Stimulated activated CD4-positive, alpha-beta T cell treated with anti-CD3 and anti-CD28 coated beads, Interleukin-1b, Interleukin-23, amount 100 ng/mL, for 48 hours (primary cell): ENCODE measurements around the gene LMTK2.
"Not testable (repeated sequence)": the region's sequence is repeated elsewhere in the genome, so short reads cannot be mapped to it uniquely, and the experiment has no call there.

Source experiments
- DNase-seq: peaks from one replicate; pipeline ENCODE4 v3.0.0-alpha.2; 2020

Gene LMTK2

DNA sequence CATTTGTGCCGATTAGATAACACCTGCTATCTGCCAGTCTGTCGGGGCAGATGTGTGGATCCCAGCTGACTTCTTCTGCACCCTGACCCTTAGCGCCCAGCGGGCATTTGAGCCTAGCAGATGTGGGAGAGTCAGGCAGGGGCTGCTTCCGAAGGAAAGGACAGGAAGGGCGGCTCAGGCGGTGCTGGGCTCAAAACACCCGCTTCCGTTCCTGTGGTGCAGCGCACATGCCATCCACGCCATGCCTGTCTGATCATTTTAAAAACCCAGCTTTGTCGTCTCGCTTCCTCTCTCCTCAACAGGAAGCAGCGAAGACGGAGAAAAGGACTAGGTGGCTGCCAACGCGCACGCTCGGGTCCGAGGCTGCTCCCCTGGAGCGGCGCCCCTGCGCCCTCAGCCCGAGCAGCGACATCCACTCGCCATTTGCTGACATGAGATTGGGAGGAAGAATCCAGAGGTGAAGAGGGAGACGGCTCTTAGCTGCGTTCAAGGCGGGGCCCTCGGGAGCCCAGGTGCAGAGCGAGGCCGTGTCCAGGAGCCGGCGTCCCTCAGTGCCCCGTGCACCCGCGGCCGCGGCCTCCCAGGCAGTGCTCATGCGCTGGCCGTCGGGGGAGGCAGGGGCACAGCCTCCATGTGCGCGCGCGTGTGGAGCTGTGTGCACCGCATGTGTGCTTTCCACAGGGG lies 98.6 kb downstream of the LMTK2 start:
- DNase-seq = no peak

DNA sequence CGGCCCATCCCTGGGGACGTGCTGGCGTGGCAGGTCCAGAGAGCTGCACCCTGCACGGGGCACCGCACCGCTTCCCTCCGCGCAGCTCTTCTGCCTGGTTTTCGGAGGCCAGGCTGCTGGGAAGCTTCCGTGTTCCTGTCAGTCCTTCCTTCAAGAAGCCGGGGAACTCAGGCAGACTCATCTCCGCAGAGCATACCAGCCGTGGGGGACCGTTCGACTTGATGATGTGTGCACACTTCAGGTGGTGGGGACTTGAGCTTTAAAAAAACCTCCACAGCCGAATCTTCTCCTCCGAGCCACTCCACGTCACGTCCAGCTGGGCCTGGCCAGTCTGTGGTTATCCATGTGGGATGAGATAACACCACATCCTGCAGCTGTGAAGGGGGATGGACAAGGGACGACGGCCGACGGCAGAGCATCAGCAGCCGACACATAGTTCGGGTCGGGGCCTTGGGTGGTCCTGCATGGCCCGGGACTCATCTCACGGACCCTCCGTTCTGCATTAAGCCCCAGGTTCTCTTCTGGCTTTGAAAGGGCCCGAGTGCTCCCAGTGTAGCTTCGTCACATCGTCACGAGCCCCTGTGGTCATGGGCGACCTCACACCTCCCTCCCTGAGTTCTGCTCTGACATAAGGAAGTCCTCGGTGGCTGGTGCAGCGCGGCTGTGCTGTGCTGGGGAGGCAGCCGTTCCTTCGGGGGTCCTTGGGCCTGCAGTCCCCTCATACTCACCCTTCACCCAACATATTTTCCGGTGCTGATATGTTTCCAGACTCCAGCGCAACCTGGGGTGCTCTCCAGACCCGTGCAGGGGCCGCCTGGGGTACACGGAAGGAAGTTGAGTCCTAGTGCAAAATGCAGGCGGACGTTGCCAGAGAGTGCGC lies 100.0 kb downstream of the LMTK2 start:
- no peak for DNase-seq

DNA sequence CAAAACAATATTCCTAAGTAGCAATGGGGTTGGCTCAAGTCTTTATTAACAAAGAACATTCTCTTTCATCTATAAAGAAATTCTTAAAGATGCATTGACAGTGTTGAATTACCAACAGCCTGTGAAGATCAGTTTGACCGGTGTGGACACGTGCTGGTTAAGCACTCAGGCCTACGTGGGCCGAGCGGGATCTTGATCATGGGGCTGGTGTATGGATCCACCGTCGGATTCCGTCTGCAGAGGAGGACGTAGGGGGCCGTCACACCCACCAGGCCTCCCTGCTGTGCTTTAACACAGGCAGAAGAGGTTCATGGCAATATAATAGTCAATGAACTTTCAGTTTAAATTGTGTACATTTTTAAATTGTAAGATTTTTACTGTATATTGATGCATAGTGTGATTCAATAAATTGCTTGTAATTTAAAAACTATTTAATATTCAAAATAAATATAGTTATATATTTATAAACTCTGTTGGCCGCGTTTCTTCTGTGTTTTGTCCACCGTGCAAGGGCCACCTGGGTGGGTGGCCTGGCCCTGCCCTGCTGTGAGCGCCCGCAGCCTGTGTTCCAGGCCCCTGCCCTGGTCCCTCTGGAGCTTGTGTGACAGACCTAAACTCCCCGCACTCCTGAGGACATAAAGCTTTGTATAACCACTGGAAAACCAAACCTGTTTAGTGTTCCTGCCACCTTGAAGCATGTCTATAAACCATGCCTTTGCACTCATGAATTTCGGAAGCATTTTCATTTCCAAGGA lies 102.7 kb downstream of the LMTK2 start:
- DNase-seq = no peak

DNA sequence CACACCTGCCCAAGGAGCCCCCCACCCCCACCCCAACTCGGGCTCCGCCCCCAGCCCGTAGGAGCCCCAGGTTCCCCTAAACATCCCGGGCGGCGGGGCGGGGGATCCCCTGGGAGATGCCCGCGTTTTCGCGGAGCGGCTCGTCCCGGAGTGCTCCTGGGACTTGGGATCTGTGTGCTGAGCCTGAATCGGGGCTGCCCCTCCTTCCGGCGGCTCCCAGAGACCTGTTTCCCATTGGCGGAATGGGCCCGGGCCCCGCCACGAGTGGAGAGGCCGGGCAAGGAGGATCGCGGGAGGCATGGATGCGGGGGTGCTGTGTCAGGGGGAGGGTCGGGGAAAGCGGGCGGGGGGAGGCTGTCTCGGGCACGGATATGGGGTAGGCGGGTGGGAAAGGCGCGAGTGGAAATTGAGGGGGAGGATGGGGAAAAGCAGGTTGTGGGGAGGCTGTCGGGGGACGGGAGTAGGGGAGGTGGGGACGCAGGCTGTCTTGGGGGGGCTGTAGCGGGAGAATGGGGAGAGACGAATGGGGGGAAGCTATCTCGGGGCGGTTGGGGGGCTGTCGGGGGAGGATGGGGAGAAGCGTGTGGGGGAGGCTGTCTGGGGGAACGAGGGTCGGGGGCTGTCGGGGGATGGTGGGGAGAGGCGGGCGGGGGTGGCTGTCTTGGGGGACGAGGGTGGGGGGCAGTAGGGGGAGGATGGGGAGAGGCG lies 104.0 kb downstream of the LMTK2 start:
- DNase-seq = no peak

DNA sequence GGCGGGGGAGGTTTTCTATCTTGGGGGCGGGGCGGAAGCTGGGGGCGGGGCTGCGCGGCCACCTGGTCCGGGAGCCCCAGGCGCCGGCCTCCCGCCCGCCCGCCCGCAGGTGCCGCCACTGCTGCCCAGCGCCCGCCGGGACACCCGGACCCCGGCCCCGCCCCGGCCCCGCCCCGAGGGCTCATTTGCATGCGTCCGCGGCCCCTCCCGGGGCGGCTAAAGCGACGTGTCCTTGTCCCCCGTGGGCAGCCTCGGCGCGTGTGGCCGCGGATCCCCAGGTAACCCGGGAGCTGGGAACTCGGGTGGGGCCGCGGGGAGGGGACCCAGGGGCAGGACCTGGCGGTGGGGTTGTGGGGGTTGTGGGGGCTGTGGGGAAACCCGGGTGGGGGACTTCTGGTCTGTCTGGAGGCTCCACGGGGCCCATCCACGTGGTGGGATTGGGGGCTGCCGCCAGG lies 104.6 kb downstream of the LMTK2 start, which contains the start of gene BHLHA15:
BHLHA15 (plus strand) TSS at position 219 of the 455 bp plus-strand sequence. CDS start 871 bp downstream, outside the sequence.
- peak; percentile 24 for DNase-seq

DNA sequence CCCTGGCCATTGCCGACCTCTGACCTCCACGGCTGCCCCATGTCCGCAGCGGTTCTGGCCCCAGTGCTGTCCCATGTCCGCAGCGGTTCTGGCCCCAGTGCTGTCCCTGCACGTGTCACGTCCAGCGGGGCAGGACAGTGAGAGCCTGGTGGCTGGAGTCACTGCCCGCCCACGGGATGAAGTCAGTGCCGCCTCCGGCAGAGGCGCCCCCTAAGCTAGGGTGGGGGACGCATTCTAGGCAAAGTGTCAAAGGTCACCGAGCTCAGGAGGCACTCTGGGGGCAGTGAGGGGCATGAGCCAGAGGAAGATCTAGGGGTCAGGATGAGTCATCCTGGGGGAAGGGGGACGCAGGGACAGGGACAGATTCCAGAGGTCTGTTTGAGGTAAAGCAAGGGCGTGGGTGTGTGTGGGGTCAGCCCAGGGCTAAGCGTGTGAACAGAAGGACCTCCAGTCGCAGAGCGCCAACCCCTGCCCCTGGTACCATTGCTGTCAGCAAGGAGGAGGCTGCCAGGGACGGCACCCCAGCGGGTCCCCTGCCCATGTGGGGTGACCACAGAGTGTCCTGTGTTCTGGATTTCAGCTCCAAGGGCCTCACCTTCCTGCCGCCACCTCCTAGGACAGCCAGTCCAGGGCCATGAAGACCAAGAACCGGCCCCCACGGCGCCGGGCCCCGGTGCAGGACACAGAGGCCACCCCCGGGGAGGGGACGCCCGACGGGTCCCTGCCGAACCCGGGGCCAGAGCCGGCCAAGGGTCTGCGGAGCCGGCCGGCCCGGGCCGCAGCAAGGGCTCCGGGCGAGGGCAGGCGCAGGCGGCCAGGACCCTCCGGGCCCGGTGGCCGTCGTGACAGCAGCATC lies 105.2 kb downstream of the LMTK2 start:
- no peak for DNase-seq

DNA sequence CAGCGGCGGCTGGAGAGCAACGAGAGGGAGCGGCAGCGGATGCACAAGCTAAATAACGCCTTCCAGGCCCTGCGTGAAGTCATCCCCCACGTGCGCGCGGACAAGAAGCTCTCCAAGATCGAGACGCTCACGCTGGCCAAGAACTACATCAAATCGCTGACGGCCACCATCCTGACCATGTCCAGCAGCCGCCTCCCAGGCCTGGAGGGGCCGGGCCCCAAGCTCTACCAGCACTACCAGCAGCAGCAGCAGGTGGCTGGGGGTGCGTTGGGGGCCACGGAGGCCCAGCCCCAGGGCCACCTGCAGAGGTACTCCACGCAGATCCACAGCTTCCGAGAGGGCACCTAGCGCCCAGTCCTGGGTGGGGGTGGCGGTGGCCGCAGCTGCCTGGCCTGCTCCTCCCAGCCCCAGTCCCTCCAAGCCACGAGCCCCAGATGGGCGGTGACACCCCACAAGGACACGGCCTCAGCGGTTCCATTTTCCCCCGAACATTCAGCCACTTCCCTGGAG lies 105.9 kb downstream of the LMTK2 start:
- no peak for DNase-seq

DNA sequence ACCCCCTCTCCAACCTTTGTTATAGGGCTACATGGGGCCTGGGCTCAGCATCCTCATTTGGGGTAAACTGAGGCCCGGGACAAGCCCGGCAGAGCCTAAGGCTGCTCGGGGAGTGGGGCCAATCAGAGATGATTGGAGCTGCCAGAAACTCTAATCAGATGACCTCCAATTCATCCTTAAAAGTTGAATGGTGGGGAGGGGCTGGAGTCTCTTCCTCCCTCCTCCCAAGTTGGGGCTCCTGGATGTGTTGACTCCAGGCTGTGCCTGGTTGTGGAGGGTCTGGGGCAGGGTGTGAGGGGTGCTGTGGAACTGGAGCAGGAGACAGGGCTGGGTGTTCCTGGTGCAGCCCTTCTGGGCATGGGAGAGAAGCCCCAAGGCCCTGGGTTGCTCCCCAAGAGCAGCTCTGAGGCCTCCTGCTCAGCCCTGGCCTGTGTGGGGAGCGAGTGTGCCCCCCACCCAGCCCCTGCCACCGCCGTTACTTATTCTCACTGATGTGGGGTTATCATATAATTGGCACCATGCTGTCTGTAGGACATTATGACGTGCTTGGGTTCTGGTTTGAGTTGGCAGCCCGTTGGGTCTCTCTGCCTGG lies 106.7 kb downstream of the LMTK2 start:
- DNase-seq = no peak

DNA sequence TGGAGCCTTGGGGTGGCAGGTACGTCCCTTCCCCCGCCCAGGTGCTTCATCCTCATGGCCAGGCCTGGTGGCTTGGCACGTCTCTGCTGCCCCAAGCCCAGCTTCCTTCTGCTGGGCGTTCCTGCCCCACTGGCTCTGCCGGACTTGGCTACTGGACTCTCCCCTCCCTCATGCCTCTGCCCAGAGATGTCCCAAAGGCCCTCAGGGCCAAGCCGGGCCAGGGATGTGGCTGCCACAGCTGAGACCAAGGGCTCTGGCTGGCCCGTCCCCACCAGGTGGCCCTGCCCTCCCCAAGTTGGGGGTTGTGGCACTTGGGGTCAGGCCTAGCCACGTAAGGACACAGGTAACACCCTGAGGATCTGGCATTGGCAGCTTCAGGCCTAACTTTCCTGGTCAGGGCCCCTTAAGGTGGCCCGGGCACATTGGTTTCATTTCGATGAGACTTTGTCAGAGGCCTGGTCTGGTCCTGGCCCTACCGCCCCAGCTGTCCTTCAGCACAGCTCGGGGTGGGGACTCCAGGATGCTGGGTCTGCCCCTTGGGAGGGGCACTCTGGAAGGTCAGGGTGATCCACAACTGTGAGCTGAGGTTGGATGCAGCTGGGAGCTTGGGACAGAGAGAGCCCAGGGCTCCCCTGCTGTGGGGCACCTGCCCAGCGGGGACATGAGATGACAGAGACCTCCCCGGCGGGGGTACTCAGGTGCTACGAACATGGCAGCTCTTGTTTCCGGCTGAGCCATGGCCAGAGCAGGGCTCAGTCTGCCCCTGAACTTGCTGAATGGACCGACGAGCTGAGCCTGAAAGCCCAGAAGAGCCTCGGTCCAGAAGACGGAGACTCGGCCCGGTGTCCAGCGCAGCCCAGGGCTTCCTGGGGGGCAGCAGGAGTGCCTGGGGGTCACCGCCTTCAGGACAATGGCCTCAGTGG lies 107.5 kb downstream of the LMTK2 start:
- no peak for DNase-seq

DNA sequence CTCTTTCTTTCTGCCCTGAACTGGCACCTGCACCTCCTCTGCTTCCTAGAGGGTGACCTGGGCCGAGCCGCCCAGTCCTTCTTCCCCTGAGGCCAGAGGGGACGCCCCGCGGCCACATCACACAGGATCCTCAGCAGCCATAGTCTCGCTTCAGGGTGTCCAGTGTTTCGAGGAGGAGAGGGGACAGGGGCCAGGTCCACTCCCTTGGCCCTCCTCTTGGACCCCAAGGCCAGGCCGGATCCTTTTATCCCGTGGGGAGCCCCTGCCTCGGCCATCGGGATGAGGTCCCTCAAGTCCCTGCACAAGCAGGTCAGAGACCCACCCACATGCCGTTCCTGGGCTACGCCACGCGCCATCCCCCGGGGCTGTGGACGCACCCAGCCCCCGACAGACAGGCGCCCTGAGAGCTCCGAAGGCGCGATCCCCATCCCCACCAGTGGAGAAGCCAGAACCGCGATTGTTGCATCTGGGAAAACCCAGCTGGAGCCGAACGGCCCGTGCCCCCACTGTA lies 108.2 kb downstream of the LMTK2 start:
- DNase-seq = no peak

DNA sequence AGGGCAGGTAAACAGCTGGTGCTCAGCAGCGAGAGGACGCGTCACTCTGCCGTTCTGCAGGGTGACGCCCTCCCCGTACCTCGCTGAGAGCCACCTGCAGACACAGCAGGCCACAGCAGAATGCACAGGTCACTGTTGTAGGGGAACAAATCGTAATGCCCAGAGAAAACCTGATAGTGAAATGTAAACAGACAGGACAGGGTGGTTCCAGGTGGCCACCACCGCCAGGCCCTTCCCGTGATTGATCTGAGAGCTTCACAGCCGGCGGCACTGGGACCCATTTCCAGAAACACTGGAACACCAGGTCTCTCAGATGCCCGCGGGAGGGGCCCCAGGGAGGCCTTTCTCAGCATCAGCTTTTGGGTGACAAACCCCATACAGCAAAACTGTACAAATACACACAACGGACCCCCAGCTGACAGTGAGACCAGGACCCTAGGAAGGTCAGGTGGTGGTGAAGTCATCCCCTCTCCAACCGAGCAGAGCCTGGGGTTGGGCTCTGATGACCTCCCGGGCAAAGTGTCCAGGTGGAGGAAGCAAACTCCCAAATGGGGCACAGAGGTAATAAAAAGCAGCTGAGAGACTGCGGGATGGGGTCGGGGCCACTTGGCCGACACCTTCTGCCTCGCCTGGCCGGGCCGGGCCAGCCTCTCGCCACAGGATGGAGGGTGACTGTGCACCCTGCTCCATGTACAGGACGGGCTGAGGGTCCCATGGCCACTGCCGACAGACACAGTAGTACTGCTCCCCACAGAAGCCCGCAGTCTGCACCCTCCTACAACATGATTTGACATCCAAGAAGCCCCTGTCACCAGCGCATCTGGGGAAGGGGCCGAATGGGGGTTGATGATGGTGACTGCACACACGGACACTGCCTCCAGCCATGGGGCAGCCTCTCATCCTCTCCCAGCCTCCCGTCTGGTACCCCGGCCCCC lies 109.2 kb downstream of the LMTK2 start:
- no peak for DNase-seq

DNA sequence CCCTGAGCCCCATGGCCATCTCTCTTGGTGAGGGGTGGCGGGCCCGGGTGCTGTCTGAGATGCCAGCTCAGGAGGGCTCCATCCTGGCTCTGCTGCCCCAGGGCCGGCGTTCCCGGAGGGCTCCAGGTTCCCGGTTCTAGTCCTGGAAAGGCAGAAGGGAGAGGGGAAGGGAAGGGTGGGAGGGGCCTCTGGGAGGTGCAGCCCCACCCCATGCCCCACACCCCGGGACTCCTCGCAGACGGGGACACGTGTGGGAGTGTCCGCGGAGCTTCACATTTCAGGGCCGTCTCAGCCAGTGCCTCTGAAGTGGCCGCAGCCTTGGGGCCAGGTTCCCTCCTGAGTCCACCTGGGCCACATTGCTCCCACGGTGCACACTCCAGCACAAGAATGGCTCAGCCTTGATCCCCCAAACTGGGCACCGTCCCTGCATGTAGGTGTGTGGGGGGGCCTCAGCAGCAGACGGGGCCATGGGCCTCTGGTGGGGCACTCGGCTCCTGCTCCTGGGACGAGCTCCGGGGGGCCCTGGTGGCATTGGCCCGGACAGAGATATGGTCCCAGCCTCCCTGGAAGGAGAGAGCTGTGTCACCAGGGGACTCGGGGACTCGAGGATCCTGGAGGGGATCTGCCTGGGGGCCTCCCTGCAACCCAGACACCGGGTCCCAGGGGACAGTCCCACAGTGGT lies 110.4 kb downstream of the LMTK2 start:
- DNase-seq = no peak

DNA sequence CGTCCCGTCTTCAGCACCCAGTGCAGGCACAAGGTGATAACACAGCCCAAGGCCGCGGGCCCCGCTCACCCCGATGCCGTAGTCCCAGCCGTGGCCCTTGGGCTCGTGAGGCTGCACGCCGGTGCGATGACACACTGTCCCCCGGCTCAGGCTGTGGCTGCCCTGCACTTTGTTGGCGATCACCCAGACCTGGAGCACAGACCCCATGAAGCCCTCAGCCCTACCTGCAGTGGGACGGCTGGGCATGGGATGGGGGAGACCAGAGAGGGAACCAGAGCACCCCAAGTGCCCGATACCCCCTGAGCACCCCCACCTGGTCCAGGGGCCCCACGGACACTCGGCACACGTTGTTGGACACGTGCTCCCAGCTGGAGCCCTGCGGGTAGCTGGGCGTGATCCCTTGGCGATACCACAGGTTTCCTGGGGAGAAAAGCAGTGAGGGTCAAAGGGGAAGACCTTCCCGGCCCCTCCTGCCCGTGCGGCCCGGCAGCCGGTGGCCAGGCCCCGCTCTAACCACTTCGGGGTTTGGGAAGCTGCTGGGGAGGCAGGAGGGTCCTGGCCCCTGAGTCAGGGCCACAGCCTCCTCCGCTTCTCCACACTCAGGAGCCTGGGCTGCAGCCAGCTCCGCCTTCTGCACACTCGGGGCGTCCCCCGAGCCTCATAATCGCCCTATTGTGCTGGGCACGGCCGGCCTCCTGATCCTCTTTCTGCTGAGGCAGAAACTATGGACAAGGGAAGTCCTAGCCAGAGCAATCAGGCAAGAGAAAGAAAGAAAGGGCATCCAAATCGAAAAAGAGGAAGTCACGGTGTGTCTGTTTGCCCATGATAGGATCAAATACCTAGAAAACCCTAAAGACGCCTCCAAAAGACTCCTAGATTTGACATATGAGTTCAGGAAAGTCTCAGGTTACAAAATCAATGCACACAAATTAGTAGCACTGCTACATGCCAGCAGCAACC lies 111.2 kb downstream of the LMTK2 start:
- DNase-seq = no peak

DNA sequence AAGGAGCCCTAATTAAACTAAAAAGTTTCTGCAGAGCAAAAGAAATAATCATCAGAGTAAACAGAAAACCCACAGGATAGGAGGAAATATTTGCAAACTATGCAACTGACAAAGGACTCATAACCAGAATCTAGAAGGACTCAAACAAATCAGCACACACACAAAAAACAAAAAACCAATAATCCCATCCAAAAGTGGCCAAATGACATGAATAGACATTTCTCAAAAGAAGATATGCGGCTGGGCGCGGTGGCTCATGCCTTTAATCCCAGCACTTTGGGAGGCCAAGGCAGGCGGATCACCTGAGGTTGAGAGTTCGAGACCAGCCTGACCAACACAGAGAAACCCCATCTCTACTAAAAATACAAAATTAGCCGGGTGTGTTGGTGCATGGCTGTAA lies 112.7 kb downstream of the LMTK2 start:
- DNase-seq = not testable (repeated sequence)

DNA sequence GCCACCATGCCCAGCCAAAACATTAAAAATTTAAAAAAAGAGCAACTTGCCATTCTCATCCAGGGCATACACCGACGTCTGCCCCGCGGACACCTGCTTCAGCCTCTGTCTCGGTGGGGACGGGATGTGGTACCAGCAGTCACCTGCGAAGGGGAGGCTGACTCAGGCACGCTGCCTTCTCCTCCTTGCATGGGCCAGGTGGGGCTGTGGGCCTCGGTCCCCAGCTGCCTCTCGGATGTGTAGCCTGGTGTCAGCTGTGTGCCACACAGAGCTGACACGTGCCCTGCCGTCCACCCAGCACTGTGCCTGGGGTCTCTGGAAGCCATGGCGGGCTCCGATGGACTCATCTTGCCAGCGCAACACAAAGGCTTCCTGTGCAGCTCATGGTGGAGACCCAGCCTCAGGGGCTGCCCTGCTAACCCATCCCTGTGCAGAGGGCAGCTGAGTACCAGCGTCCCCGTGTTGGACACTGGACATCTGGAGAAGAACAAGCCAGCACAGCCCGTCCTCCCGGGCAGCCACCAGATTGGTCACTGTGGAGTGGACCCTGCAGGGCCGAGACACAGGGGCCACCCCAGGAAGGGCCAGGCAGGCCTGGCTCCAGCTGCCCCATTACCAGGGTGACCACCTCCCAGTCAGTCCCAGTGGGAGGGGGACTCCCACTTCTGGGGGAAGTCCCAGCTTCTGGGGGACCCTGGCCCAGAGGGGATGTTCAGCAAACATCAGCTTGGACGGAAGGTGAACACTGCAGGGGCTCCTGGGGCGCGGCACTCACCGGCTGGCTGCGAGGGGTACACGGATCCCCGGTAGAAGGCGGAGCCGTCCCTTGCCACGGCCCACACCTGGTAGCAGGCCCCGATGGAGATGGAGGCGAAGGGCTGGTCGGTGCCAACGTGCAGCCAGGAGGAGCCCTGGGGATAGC lies 115.2 kb downstream of the LMTK2 start:
- no peak for DNase-seq
